Epithelial cell of alveolus of lung (primary cell): ENCODE measurements around the gene SLC6A11. TPM values are rescaled to one million over a fixed set of nuclear protein-coding genes. Genes with fewer than 3 reads are reported as not detected.

ENCODE experiments used
- total RNA-seq: library from RNA; depleted of rRNA; stranded (reverse); fragments of >200 nt; gene quantifications from 2 replicates; pipeline ENCODE4 v1.2.1, GENCODE V29; 2015

SLC6A11 gene
- not detected in 2 replicates for total RNA-seq

GRCh38 chr3:10816019-10816862 lies at the start of gene SLC6A11:
Gene SLC6A11 (plus strand): TSS chr3:10816228. CDS start chr3:10816266, 38 bp downstream.

Other genes with a start within 250 kb of the SLC6A11 start
- not detected in 2 replicates for gene SLC6A1, start 176.5 kb downstream of the SLC6A11 start, total RNA-seq